Fibroblast of skin of right biceps (primary cell): Measurements from ENCODE around the gene SSUH2.
"Not testable (repeated sequence)": the region's sequence is repeated elsewhere in the genome, so short reads cannot be mapped to it uniquely, and the experiment has no call there.

Source experiments
- DNase-seq: peaks from one replicate; pipeline ENCODE4 v3.0.0-alpha.2; 2013

Gene SSUH2

GRCh38 chr3:8658306-8659212 is 14.0 kb upstream of the SSUH2 start:
- DNase-seq, result peak; percentile 61

DNA sequence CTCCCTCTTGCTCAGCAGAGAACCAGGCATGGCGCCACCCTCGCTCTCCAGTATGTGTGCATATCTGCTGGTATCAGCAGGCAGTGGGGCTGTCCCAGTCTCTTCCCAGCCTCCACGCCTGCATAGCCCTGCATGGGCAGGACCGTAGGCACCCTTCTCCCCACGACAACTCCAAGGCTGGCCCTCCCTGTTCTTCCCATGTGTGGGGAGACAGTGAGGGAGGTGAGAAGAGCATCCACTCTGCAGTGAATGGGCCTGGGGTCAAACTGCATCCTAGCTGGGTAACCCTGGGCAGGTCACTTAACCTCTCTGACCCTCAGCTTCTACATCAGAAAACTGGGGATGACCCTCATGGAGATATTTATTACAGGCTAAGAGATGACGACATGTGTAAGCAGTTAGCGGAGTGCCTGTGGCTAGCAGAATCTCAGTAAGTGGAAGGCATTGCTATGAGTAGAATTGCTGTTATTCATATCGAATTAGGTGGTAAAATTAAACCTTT is 13.3 kb upstream of the SSUH2 start:
- peak; percentile 30 for DNase-seq

DNA sequence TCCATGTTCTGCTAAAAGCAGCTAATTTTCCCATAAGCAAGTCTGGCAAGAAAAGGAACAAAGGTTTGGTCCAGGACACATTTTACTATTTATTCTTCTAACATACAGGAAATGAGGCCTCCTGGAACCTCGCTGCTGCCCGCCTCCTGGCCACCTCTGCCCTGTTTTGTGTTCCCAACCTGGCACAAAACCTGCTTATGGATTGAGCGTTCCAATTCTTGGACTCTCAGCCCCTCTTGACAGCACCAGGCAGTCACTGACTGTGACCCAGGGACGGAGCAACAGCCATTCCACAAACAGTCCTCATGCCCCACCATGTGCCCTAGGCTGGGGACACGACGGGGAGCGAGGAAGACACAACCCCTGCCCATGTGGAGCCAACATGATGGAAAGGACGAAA is 11.6 kb upstream of the SSUH2 start:
- DNase-seq, result no peak

DNA sequence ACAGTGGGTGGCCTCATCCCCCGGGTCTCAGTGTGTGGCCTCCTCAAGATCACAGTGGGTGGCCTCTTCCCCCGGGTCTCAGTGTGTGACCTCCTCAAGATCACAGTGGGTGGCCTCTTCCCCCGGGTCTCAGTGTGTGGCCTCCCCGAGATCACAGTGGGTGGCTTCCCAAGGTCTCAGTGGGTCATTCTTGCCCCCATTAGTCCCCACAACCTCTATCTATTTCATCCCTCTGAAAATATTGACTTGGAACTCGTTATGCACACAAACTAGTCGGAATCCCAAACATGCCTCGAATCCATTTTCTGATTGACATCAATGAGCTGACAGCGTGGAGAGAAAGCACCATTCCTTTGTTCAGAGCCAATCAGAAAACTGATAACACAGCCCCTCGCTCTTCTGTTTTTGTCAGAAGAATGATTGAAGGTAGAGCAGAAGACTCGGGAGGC is 10.8 kb upstream of the SSUH2 start:
- no peak for DNase-seq

GRCh38 chr3:8654572-8655329 is 10.2 kb upstream of the SSUH2 start:
- not testable (repeated sequence) for DNase-seq

DNA sequence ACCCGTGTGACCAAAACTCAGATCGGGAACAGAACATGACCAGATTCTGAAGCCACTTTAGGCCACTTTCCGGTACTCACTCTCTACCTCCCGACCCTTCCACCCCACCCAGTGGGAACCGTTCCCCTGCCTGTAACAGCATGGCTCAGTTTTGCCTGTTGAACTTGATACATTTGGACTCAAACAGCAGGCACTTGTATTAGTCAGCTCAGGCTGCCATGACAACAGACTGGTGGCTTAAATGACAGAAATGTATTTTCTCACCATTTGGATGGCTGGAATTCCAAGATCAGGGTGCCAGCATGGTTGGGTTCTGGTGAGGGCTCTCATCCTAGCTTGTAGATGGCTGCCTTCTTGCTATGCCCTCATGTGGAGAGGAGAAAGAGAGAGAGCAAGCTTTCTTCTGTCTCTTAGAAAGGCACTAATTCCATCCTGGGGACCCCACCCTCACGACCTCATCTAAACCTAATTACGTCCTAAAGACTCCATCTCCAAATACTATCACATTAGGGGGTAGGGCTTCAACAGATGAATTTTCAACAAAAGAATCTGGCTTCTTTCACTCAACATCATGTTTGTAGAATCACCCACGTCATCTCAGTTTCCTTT is 9.3 kb upstream of the SSUH2 start:
- DNase-seq, result no peak

DNA sequence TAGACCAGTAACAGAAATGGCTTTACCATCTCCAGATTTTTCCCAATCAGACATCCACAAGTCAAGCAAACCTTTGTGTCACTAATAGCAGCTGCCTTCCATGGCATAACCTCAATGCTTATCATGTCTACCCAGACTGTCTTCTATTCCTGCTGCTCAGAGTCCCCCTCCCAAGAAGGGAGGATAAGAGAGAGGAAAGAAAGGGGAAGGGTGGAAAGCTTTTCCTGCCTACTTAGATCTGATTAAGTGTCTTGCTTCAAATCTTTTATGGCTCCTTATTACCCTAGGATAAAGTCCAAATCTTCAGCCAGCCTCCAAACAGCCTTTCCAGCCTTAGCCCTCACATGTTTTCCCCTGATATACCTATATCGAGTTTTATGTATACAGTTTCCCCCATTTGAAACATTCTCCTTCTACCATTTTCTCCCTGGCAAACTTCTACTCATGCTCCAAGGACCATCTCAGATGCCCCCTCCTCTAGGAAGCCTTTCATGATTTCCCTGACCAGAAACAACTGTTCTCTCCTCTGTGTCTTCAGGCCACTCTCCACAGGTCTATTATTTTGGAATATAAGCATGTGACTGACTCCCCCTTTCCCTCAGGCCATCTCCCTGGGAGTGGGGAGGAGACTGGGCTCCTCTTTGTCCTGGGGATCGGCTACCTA is 7.9 kb upstream of the SSUH2 start:
- DNase-seq, result no peak

- DNase-seq, result no peak
Observed at GRCh38 chr3:8651418-8652323, 7.1 kb upstream of the SSUH2 start.

DNA sequence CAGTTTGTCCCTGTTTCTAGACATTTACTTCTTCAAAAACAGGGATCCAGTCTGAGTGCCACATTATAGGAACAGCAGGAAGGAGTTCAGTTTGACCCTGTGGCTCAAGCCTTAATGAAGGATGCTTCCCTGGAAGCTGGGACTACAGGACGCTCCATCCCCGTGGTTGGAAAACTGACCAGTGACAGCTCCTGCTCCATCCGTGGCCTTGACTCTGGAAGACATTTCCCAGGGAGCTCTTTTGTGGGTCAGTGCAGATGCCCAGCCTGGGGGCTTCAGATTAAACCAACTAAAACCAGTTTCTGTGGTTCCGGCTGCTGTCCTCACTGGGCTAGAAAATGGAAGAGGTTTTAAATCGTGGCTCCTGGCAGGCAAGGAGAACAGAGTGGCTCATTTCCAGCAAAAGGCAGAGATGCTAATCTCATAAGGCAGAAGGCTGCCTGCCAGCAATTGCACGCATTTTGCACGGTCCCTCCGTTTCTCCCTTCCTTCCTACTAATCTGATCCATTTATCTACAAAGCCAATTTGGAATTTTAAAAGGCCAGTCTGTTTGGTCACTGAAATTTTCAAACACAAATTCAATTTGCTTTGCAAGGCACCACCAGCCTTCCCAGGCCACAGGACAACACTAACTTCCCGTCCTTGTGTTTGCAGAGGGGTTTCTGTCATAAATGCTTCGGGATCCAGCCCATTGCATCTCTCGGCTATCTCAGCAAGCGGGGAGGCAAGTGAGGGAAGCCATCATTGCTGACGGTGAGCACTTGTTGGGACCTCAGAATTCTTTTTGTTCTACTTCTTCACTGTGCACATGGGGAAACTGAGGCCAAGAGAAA is 6.2 kb upstream of the SSUH2 start:
- no peak for DNase-seq

DNA sequence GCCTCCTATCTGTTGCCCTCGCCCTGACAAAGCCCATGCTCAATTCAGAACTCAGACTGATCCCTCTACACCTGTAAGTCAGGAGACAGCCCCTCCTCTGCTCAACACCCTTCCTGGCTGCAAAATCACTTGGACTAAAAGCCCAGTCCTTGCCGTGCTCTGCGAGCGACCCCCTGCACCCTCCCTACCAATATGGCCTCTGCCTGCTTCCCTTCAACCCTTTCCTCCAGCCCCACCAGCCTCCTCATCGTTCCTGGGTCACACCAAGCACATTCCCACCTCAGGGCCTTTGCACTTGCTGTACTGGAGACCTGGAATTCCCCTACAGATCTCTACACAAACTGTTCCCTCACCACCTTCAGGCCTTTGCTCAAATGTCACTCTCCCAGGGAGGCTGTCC is 5.2 kb upstream of the SSUH2 start:
- DNase-seq, result no peak

DNA sequence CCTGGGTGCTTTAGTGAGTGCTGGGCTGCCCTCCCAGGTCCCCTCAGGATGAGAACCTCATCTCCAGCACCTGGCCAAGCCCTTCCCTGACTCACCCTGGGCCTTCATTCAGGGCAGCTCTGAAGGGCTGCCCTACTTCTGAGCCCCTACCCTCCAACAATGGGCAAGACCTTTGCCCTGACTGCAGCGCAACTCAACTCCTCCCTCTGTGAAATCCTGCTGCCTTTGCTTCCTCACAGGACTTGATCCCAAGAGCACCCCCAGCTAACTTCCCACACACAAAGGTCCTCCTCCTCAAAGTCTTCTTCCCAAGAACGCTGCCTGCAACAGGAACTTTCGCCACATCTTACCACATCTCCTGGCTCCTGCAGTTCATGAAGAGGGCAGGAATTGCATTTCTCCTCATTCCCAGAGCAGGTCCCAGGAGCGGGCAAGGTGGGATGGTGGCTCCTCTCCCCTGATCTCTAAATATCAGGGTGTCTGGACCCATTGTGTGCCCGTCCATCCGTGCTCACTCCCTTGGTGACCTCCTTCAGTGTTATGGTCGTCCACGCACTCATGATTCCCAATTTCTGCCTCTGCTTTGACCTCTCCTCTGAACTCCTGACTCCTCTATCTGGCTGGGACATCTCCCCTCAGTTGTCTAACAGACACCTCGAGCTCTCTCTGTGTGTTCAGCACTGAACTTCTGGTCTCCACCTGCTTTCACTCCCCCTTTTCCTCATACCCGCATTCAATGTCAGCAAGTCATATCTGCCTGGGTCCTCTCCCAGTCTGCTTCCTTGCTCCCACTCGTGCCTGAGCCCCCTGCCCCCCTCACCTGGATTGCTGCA is 4.5 kb upstream of the SSUH2 start:
- no peak for DNase-seq

DNA sequence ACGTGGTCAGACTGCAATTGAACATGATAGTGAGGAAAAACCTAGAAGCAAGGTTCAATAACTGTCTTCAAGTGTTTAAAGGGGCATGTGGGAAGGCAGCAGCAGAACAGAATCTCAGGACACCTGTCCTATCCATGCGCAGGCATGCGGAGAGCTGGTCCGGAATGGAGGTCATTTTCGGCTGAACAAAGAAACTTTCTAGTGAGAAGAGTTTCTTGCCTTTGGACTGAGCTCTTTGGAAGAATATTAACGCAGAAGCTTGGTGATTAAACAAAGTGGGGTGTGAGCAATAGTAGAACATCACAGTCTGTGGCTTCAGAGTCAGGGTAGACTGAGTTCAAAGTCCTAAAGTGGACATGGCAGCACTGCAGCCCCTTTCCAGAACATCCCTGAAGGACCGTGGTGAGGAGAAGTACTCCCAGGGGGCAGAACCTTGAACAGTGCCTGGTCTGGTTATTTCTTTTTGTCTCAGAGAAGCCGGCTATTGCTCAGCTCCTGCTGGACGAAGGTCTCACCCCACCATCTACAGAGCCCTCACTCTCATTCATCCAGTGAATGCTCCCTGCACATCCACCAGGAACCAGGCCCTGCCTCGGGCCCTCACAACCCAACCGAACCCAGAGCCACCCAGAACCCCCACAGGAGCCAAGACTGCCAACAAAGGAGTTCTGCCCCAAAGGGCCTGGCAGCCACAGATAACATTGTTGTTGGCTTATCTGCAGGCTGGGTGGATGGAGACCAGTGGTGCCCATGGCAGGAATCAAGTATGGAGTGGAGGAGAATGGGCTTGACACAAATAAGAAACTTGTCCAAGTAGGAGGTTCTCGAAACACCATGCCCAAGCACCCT is 2.8 kb upstream of the SSUH2 start:
- DNase-seq, result no peak

GRCh38 chr3:8646313-8646938 is 1.8 kb upstream of the SSUH2 start:
- no peak for DNase-seq

DNA sequence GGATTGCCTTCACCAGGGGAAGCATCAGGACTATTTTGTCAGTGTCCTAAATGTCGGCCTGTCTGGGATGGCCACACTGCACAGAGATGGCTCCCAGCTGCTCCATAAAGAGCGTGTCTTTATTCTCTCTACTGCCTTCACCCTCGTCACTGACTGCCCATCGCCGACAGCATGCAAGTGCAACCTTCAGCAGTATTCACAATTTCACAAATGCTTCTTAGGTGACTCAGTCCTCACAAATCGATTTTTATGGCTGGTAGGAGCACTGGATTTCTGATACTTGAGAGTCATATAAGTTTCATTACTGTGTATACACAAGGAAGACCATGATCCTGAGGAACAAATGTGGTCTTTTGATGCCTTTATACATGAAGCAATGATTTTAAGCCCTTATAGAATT is 1.1 kb upstream of the SSUH2 start:
- DNase-seq, result no peak

- DNase-seq, result no peak
Observed at GRCh38 chr3:8643693-8644365, 769 bp downstream of the SSUH2 start.

GRCh38 chr3:8642001-8642400 is 2.6 kb downstream of the SSUH2 start:
- no peak for DNase-seq

GRCh38 chr3:8641472-8641871 is 3.1 kb downstream of the SSUH2 start:
- DNase-seq, result no peak

- DNase-seq, result no peak
Observed at GRCh38 chr3:8640223-8640622, 4.4 kb downstream of the SSUH2 start.
